ENCODE data around the gene IL31RA. TPM values are rescaled to one million over a fixed set of nuclear protein-coding genes. Genes with fewer than 3 reads are reported as not detected.

The IL31RA gene
- total RNA-seq, 5 donors from 2014 or later (not counting 1 experiment from before 2014, with no cell fraction given), result not detected

- Histone ChIP-seq H3K27me3 (replicated peaks in 1 of 2; ENCODE audit: control insufficient read depth in 2 of 2, extremely low read depth in 1 of 2, insufficient read depth in 2 of 2, low read length in 1 of 2) (peaks cover 0 to 20% of the 10 kb centered on the region in 2 experiments), H3K4me3 (ENCODE audit: control insufficient read depth in 1 of 2, extremely low read depth in 1 of 2, low read length in 1 of 2) (no peak overlapping the region), H3K36me3 (ENCODE audit: control insufficient read depth in 2 of 2, extremely low read depth in 1 of 2, insufficient read depth in 1 of 2, low read length in 1 of 2) (no peaks in the 10 kb centered on the region), H3K9me3 (no peaks in the 10 kb centered on the region), H3K4me1 (ENCODE audit: control insufficient read depth in 1 of 2, extremely low read depth in 1 of 2, insufficient read depth in 2 of 2, low read length in 2 of 2) (peaks cover 0 to 24% of the 10 kb centered on the region in 2 experiments), H3K27ac (ENCODE audit: low read length) (no peak overlapping the region)
- CTCF ChIA-PET, result interaction anchor here in 1 of 2 donors (0.8 kb wide), 1 partner anchor 14 kb away, joined by 3 read pairs; no protein-coding TSS in a partner anchor
- Mint-ChIP-seq H3K9me3 (no peaks in the 10 kb centered on the region), H3K4me1 (peaks cover 20 to 30% (median 25%) of the 10 kb centered on the region in 3 donors), H3K27ac (no peak overlapping the region), H3K36me3 (no peaks in the 10 kb centered on the region), H3K27me3 (peaks cover 4 to 10% of the 10 kb centered on the region in 2 donors), H3K4me3 (no peak overlapping the region)
- DNase-seq, result no peak
- POLR2A ChIA-PET, result interaction anchor here in 1 of 2 donors (0.6 kb wide), 1 partner anchor 921 kb away, joined by 3 read pairs; no protein-coding TSS in a partner anchor
- WGBS (ENCODE audit: insufficient coverage), result 95% methylated on average over 4 of the region's 6 CpGs
- no peak for ATAC-seq (replicated peaks in 1 of 4)
Measured at GRCh38 chr5:55899344-55899743, 48.2 kb downstream of the IL31RA start.

GRCh38 chr5:55900068-55900467 is 48.9 kb downstream of the IL31RA start:
- no CpG with 5 or more reads among the region's 1 CpG for WGBS (ENCODE audit: insufficient coverage)
- peaks cover 4 to 10% of the 10 kb centered on the region in 2 donors for H3K27me3 Mint-ChIP-seq
- POLR2A ChIA-PET, result no interaction called here

GRCh38 chr5:55900776-55901175 is 49.6 kb downstream of the IL31RA start:
- peaks cover 0 to 22% of the 10 kb centered on the region in 2 experiments for H3K27me3 ChIP-seq (replicated peaks in 1 of 2; ENCODE audit: control insufficient read depth in 2 of 2, extremely low read depth in 1 of 2, insufficient read depth in 2 of 2, low read length in 1 of 2)
- no peak overlapping the region for H3K4me3 ChIP-seq (ENCODE audit: control insufficient read depth in 1 of 2, extremely low read depth in 1 of 2, low read length in 1 of 2)
- ChIA-PET CTCF (interaction anchor here in 1 of 2 donors (0.6 kb wide), 1 partner anchor 50 kb away, joined by 3 read pairs; no protein-coding TSS in a partner anchor), POLR2A (no interaction called here)
- no peaks in the 10 kb centered on the region for H3K36me3 Mint-ChIP-seq
- ATAC-seq (replicated peaks in 1 of 4) (no peak), DNase-seq (no peak)
- peaks cover 23 to 36% (median 25%) of the 10 kb centered on the region in 3 donors for H3K4me1 Mint-ChIP-seq
- H3K4me3 Mint-ChIP-seq, result no peak overlapping the region
- no peaks in the 10 kb centered on the region for H3K9me3 ChIP-seq
- no peak overlapping the region for H3K27ac Mint-ChIP-seq
- H3K4me1 ChIP-seq (ENCODE audit: control insufficient read depth in 1 of 2, extremely low read depth in 1 of 2, insufficient read depth in 2 of 2, low read length in 2 of 2), result peaks cover 0 to 24% of the 10 kb centered on the region in 2 experiments
- no peaks in the 10 kb centered on the region for H3K9me3 Mint-ChIP-seq
- H3K27me3 Mint-ChIP-seq, result peaks cover 4 to 10% of the 10 kb centered on the region in 2 donors
- H3K36me3 ChIP-seq (ENCODE audit: control insufficient read depth in 2 of 2, extremely low read depth in 1 of 2, insufficient read depth in 1 of 2, low read length in 1 of 2), result no peaks in the 10 kb centered on the region
- H3K27ac ChIP-seq (ENCODE audit: low read length), result no peak overlapping the region

More at GRCh38 chr5:55900068-55900467, 48.9 kb downstream of the IL31RA start:
- CTCF ChIA-PET, result no interaction called here
- Histone ChIP-seq H3K4me1 (ENCODE audit: control insufficient read depth in 1 of 2, extremely low read depth in 1 of 2, insufficient read depth in 2 of 2, low read length in 2 of 2) (peaks cover 0 to 24% of the 10 kb centered on the region in 2 experiments), H3K27ac (ENCODE audit: low read length) (no peak overlapping the region), H3K27me3 (replicated peaks in 1 of 2; ENCODE audit: control insufficient read depth in 2 of 2, extremely low read depth in 1 of 2, insufficient read depth in 2 of 2, low read length in 1 of 2) (peaks cover 0 to 22% of the 10 kb centered on the region in 2 experiments), H3K4me3 (ENCODE audit: control insufficient read depth in 1 of 2, extremely low read depth in 1 of 2, low read length in 1 of 2) (no peak overlapping the region), H3K9me3 (no peaks in the 10 kb centered on the region), H3K36me3 (ENCODE audit: control insufficient read depth in 2 of 2, extremely low read depth in 1 of 2, insufficient read depth in 1 of 2, low read length in 1 of 2) (no peaks in the 10 kb centered on the region)
- Mint-ChIP-seq H3K4me1 (peaks cover 20 to 30% (median 25%) of the 10 kb centered on the region in 3 donors), H3K36me3 (no peaks in the 10 kb centered on the region), H3K4me3 (no peak overlapping the region), H3K27ac (no peak overlapping the region), H3K9me3 (no peaks in the 10 kb centered on the region)
- no peak for DNase-seq
- no peak for ATAC-seq (replicated peaks in 1 of 4)

GRCh38 chr5:55902696-55903095 is 51.5 kb downstream of the IL31RA start:
- H3K27ac Mint-ChIP-seq, result no peak overlapping the region
- H3K9me3 Mint-ChIP-seq, result no peaks in the 10 kb centered on the region
- POLR2A ChIA-PET, result no interaction called here
- H3K27me3 ChIP-seq (replicated peaks in 1 of 2; ENCODE audit: control insufficient read depth in 2 of 2, extremely low read depth in 1 of 2, insufficient read depth in 2 of 2, low read length in 1 of 2), result peaks cover 0 to 14% of the 10 kb centered on the region in 2 experiments
- H3K4me3 Mint-ChIP-seq, result peak overlapping the region in 1 of 3 donors; percentile 44
- H3K4me3 ChIP-seq (ENCODE audit: control insufficient read depth in 1 of 2, extremely low read depth in 1 of 2, low read length in 1 of 2), result no peak overlapping the region
- CTCF ChIA-PET, result interaction anchor here in 1 of 2 donors (0.8 kb wide), 1 partner anchor 9 kb away, joined by 3 read pairs; no protein-coding TSS in a partner anchor
- H3K27me3 Mint-ChIP-seq, result peaks cover 0 to 3% of the 10 kb centered on the region in 2 donors
- H3K4me1 ChIP-seq (ENCODE audit: control insufficient read depth in 1 of 2, extremely low read depth in 1 of 2, insufficient read depth in 2 of 2, low read length in 2 of 2), result peaks cover 0 to 19% of the 10 kb centered on the region in 2 experiments
- ATAC-seq (replicated peaks in 1 of 4), result no peak
- no peaks in the 10 kb centered on the region for H3K9me3 ChIP-seq
- H3K36me3 Mint-ChIP-seq, result no peaks in the 10 kb centered on the region
- no peaks in the 10 kb centered on the region for H3K36me3 ChIP-seq (ENCODE audit: control insufficient read depth in 2 of 2, extremely low read depth in 1 of 2, insufficient read depth in 1 of 2, low read length in 1 of 2)
- 88% methylated on average over 2 of the region's 5 CpGs for WGBS (ENCODE audit: insufficient coverage)
- DNase-seq, result no peak
- H3K4me1 Mint-ChIP-seq, result peaks cover 18 to 32% (median 22%) of the 10 kb centered on the region in 3 donors
- no peak overlapping the region for H3K27ac ChIP-seq (ENCODE audit: low read length)

DNA sequence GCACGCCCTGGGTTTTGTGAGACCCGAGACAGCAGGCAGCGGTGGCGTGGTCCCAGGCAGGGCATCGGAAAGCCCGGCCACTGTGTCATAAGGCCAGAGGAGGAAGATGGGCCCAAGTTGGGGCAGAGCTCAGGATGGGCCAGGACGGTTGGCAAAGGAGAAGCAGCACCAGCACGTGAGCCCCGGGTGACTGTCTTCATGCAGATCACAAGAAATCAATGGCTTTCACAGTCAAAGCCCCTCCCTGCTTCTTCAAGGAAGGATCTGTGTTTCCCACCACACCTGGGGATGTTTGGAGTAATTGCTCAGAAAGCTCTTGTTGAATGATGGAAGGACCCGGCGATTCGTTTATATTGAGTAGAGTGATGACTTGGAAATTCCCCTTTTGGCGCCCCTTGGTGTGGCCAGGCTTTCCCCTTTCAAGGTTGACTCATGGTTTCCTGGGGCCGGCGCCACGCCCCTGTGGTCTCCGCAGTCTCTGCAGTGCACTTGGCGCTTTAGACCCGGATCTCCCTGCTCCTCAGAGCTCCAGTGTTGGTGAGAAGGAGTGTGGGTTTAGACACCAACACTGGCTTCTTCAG is 52.1 kb downstream of the IL31RA start:
- peaks cover 0 to 17% of the 10 kb centered on the region in 2 experiments for H3K4me1 ChIP-seq (ENCODE audit: control insufficient read depth in 1 of 2, extremely low read depth in 1 of 2, insufficient read depth in 2 of 2, low read length in 2 of 2)
- H3K27me3 ChIP-seq (replicated peaks in 1 of 2; ENCODE audit: control insufficient read depth in 2 of 2, extremely low read depth in 1 of 2, insufficient read depth in 2 of 2, low read length in 1 of 2), result peaks cover 0 to 11% of the 10 kb centered on the region in 2 experiments
- H3K27ac ChIP-seq (ENCODE audit: low read length), result no peak overlapping the region
- ChIA-PET POLR2A (no interaction called here), CTCF (interaction anchor here in 1 of 2 donors (0.8 kb wide), 1 partner anchor 8 kb away, joined by 3 read pairs; no protein-coding TSS in a partner anchor)
- H3K4me3 Mint-ChIP-seq, result peak overlapping the region in 1 of 3 donors; percentile 44
- DNase-seq, result peak; percentile 15 to 70 (median 34)
- WGBS (ENCODE audit: insufficient coverage), result 50% methylated on average over 13 of the region's 19 CpGs
- peak in 3 of 4 experiments; percentile 81 to 94 (median 85) for ATAC-seq (replicated peaks in 1 of 4)
- H3K27me3 Mint-ChIP-seq, result no peaks in the 10 kb centered on the region
- H3K9me3 Mint-ChIP-seq, result no peaks in the 10 kb centered on the region
- H3K36me3 ChIP-seq (ENCODE audit: control insufficient read depth in 2 of 2, extremely low read depth in 1 of 2, insufficient read depth in 1 of 2, low read length in 1 of 2), result no peaks in the 10 kb centered on the region
- no peak overlapping the region for H3K4me3 ChIP-seq (ENCODE audit: control insufficient read depth in 1 of 2, extremely low read depth in 1 of 2, low read length in 1 of 2)
- H3K36me3 Mint-ChIP-seq, result no peaks in the 10 kb centered on the region
- H3K9me3 ChIP-seq, result no peaks in the 10 kb centered on the region
- peaks cover 17 to 29% (median 19%) of the 10 kb centered on the region in 3 donors for H3K4me1 Mint-ChIP-seq
- H3K27ac Mint-ChIP-seq, result no peak overlapping the region

DNA sequence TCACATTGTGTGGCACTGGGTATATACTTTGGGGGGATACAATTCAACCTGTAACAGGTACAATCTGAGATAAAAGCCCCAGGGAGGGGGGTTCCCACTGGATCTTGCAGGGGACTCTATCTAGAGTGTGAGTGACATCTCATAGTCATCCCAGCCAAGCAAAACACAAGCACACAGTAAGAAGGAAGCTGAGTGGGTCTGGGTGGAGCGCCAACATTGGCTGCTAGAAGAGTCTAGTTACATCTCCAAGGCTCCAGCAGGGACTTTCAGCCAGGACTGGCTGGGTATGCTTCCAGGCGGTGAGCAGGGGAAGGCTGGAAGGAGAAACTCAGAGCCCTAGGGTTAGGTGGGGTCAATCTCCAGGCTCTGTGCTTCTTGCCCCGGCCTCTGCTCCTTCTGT is 53.0 kb downstream of the IL31RA start:
- Mint-ChIP-seq H3K4me3 (no peak overlapping the region), H3K27ac (no peak overlapping the region)

More for the DNA sequence above, 53.0 kb downstream of the IL31RA start:
- H3K27me3 Mint-ChIP-seq, result no peaks in the 10 kb centered on the region
- Histone ChIP-seq H3K36me3 (ENCODE audit: control insufficient read depth in 2 of 2, extremely low read depth in 1 of 2, insufficient read depth in 1 of 2, low read length in 1 of 2) (no peaks in the 10 kb centered on the region), H3K27me3 (replicated peaks in 1 of 2; ENCODE audit: control insufficient read depth in 2 of 2, extremely low read depth in 1 of 2, insufficient read depth in 2 of 2, low read length in 1 of 2) (peaks cover 0 to 8% of the 10 kb centered on the region in 2 experiments), H3K27ac (ENCODE audit: low read length) (no peak overlapping the region), H3K4me3 (ENCODE audit: control insufficient read depth in 1 of 2, extremely low read depth in 1 of 2, low read length in 1 of 2) (no peak overlapping the region), H3K9me3 (no peaks in the 10 kb centered on the region), H3K4me1 (ENCODE audit: control insufficient read depth in 1 of 2, extremely low read depth in 1 of 2, insufficient read depth in 2 of 2, low read length in 2 of 2) (peaks cover 0 to 17% of the 10 kb centered on the region in 2 experiments)
- H3K36me3 Mint-ChIP-seq, result no peaks in the 10 kb centered on the region
- peaks cover 17 to 29% (median 19%) of the 10 kb centered on the region in 3 donors for H3K4me1 Mint-ChIP-seq
- ATAC-seq (replicated peaks in 1 of 4) (no peak), DNase-seq (no peak)
- no peaks in the 10 kb centered on the region for H3K9me3 Mint-ChIP-seq
- WGBS (ENCODE audit: insufficient coverage), result no CpG with 5 or more reads among the region's 3 CpGs
- CTCF ChIA-PET, result interaction anchor here (0.6 kb wide), 2 partner anchors 22 to 376 kb away, joined by 4 to 5 read pairs; no protein-coding TSS in a partner anchor
- POLR2A ChIA-PET, result interaction anchor here in 1 of 2 donors (0.6 kb wide), 3 partner anchors 19 to 750 kb away, joined by 3 to 5 read pairs (median 4); no protein-coding TSS in a partner anchor

Measured in T-cell (primary cell).